ENCODE data around the gene ZFAND3.

ZFAND3 gene

DNA sequence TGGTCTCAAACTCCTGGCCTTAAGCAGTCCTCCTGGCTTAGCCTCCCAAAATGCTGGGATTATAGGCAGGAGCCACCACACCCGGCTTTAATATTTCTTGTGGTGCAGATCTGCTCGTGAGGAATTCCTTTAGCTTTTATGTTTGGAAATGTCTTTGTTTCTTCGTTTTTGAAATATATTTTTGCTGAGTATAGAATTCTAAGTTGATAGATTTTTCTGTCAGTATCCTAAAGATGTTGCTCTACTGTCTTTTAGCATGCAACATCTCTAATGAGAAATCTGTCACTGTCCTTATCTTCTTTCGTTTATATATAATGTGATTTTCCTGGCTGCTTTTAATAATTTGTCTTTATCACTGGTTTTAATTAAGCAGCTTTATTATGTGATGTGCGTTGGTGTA lies 75.1 kb downstream of the ZFAND3 start:
- DNase-seq (ENCODE audit: low read depth, low spot score): no peak

GRCh38 chr6:37897321-37897720 lies 77.8 kb downstream of the ZFAND3 start:
- no peak for DNase-seq (ENCODE audit: low read depth, low spot score)

DNA sequence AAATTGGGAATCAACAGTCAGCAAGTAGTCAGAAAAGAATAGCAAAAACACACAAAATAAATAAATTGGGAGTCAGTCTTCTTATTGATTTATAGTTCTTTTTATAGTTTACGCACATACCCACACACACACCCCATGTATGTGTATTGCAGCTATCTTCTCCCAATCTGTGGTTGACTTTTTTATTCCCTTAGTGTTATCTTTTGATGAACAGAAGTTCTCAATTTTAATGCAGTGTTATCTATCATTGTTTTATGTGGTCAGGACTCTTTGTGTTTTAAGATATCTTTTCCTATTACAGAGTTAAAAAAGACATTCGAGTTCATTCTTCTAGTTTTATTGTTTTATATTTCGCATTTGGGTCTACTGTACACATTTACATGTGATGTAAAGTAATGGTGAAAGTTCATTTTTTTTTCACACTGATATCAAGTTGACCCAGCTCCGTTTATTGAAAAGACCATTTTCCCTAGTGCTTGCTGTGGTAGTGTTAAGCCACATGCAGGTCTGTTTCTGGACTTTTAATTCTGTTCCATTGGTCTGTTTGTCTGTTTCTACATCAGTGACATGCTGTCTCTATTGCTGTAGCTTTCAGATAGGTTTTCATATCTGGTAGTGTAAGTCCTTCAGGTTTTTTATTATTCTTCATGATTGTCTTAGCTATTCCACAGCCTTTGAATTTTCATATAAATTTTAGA lies 78.4 kb downstream of the ZFAND3 start:
- no peak for DNase-seq (ENCODE audit: low read depth, low spot score)

- no peak for DNase-seq (ENCODE audit: low read depth, low spot score)
These were observed 84.1 kb downstream of the ZFAND3 start for GRCh38 chr6:37903351-37904340.

- no peak for DNase-seq (ENCODE audit: low read depth, low spot score)
These were observed 85.1 kb downstream of the ZFAND3 start for GRCh38 chr6:37904590-37904989.

- DNase-seq (ENCODE audit: low read depth, low spot score): no peak
These were observed 86.6 kb downstream of the ZFAND3 start for GRCh38 chr6:37906121-37906520.

DNA sequence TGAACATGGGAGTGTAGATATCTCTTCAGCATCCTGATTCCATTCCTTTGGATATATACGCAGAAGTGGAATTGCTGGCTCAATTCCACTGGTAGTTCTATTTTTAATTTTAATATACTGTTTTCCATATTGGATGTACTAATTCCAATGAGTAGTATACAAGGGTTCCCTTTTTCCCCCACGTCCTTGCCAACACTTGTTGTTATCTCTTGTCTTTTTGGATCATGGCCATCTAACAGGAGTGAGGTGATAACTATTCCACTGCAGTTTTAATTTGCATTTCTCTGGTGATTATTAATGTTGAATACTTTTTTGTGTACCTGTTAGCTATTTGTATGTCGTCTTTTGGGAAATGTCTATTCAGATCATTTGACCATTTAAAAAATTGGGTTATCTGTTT lies 91.5 kb downstream of the ZFAND3 start:
- DNase-seq (ENCODE audit: low read depth, low spot score): no peak

GRCh38 chr6:37913210-37913609 lies 93.7 kb downstream of the ZFAND3 start:
- no peak for DNase-seq (ENCODE audit: low read depth, low spot score)

- DNase-seq (ENCODE audit: low read depth, low spot score): no peak
These were observed 95.9 kb downstream of the ZFAND3 start for GRCh38 chr6:37915463-37915862.

DNA sequence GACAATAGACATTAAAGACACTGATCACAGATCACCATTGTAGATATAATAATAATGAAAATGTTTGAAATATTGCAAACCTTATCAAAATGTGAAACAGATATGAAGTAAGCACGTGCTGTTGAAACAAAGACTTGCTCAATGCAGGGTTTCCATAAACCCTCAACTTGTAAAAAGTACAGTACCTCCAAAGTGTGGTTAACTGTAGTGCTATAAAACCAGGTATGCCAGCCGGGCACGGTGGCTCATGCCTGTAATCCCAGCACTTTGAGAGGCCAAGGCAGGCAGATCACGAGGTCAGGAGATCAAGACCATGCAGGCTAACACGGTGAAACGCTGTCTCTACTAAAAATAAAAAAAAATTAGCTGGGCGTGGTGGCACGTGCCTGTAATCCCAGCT lies 96.6 kb downstream of the ZFAND3 start:
- no peak for DNase-seq (ENCODE audit: low read depth, low spot score)

- DNase-seq (ENCODE audit: low read depth, low spot score): no peak
These were observed 97.1 kb downstream of the ZFAND3 start for GRCh38 chr6:37916675-37917074.

- no peak for DNase-seq (ENCODE audit: low read depth, low spot score)
These were observed 98.0 kb downstream of the ZFAND3 start for GRCh38 chr6:37917566-37917965.

DNA sequence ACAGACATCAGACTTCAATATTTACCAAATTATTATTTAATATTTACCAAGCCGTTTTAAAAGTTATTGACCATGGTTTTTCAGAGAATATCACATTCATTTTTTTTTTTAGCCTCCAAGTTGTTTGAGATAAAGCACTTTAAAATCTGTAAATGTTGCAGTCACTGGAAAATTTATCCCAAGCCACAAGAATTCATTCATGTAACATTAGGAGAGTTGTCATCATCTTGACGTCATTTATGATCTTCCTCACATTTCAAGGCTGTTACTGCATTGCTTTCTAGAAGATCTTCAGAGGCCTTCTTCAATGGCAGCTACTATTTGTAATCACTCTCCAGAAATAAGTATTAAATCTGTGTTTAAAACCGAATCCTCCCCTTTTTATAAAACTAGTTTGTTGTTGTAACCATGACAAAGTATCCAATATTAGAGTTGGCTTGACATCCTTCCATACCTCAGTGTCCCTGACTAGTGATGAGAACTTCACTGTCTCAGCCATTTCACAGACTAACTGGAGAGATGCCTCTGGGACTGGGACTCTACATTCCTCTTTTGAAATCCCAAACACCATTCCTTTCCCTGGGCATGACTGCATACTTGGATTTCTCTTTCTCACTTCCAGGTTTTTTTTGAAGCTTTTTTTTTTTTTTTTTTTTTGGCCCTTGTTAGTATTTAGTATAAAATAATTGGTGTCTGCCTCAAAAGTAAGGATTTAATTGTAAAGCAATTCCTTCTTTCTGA lies 100.1 kb downstream of the ZFAND3 start:
- no peak for DNase-seq (ENCODE audit: low read depth, low spot score)

GRCh38 chr6:37920667-37921066 lies 101.1 kb downstream of the ZFAND3 start:
- no peak for DNase-seq (ENCODE audit: low read depth, low spot score)

- no peak for DNase-seq (ENCODE audit: low read depth, low spot score)
These were observed 103.0 kb downstream of the ZFAND3 start for GRCh38 chr6:37922563-37922962.

GRCh38 chr6:37923514-37923913 lies 104.0 kb downstream of the ZFAND3 start:
- DNase-seq (ENCODE audit: low read depth, low spot score): no peak

DNA sequence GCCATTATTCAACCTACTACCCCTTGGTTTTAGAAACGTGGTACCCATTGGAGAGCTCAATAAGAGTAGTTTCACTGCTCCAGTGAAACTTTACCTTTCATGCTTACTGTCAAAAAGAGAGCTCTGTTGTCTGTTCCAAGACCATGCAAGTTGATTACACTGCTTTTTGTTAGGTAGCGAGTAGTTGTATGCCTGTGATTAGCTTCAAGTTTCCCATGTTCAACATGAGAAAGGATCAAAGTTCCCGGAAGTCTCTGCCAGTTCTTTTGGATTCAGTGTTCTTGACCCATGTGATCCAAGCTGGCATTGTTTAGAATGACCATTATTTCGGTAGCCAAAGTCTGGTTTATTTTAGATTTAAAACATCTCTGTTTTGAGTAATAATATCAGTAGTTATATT lies 107.1 kb downstream of the ZFAND3 start:
- no peak for DNase-seq (ENCODE audit: low read depth, low spot score)

DNA sequence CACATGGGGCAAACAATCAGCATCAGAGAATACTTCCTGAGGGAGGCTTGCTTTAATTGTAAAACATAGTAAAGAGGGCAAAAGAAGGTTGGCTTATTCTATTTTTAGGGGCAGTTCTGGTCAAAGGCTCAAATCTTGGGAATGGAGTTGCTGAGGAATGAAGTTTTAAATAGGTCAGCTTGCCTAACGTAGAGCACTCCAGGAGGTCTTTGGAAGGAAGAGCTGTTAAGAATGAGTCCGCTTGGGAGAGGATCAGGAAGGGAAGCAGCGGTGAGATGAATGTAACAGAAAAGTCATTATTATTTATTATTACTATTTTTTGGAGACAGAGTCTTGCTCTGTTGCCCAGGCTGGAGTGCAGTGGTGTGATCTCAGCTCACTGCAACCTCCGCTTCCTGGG lies 108.7 kb downstream of the ZFAND3 start:
- no peak for DNase-seq (ENCODE audit: low read depth, low spot score)

GRCh38 chr6:37930288-37930971 lies 110.9 kb downstream of the ZFAND3 start:
- DNase-seq (ENCODE audit: low read depth, low spot score): no peak

GRCh38 chr6:37931066-37931465 lies 111.5 kb downstream of the ZFAND3 start:
- no peak for DNase-seq (ENCODE audit: low read depth, low spot score)

- DNase-seq (ENCODE audit: low read depth, low spot score): no peak
These were observed 114.7 kb downstream of the ZFAND3 start for GRCh38 chr6:37934276-37934675.

DNA sequence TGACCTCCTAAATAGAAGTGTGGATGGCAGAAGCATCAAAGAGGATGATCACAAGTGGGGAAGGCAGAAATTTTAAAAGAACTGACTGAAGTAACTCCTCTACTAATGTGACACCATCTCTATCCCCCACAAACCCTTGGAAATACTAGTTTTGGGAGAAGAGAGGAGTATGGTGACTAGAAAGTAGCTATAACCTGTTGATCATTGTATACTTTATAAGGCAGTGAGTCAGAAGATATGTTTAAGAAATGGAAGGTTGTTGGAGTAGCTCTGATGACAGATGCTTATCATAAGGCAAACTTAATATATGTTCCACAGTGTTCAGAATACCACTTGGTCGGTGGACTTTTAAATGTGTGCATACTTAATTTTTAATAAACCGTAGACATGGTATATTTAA lies 116.6 kb downstream of the ZFAND3 start:
- DNase-seq (ENCODE audit: low read depth, low spot score): no peak

Data from iPS DF 19.7 (cell line).